DMS53 treated with DMSO at 0.1 percent for 48 hours (cell line): ENCODE results near the gene AJAP1.

Source experiments
- DNase-seq: peaks from one replicate; lab custom pipeline; 2025; ENCODE audit not compliant: unreplicated experiment; lab: John Stamatoyannopoulos, UW

AJAP1 gene

DNA sequence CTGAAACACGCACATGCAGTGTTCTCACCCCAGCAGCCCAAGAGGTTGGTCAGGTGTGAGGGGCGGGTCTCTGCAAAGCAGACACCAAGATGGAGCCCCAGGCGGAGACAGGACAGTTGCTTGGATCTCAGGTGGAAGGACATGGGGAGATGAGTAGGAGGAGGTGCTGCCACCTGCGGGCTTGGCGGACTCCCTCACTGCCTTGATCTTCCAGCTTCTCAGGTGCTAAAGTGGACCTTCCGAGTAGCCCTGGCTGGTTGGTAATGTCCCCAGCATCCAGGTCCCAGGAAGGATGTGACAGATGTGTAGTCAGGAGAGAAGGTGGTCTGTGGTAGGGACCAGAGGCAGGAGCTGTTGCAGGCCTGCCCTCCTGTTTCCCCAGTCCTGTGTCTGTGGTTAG is 114.1 kb downstream of the AJAP1 start:
- DNase-seq = no peak

- DNase-seq = no peak
These were observed 115.3 kb downstream of the AJAP1 start for GRCh38 chr1:4769516-4770280.

DNA sequence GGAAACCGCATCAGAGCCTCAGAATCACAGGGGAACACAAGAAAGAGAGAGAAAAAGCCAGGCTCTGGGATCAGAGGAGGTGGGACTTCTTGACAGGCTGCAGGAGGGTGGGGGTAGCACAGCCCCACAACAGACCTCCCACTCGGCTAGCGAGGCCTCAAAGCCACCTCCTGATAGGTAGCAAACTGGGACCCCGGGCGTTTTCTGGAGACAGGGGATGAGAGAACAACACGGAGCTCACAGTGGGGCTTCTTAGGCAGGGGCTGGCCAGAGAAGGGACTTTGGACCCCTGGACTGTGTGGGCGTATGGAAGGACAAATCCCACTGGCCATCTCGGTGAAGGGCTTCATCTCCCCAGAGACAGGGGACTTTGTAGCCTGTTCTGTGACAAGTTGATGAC is 116.3 kb downstream of the AJAP1 start:
- no peak for DNase-seq

GRCh38 chr1:4771267-4771666 is 116.9 kb downstream of the AJAP1 start:
- DNase-seq = no peak

DNA sequence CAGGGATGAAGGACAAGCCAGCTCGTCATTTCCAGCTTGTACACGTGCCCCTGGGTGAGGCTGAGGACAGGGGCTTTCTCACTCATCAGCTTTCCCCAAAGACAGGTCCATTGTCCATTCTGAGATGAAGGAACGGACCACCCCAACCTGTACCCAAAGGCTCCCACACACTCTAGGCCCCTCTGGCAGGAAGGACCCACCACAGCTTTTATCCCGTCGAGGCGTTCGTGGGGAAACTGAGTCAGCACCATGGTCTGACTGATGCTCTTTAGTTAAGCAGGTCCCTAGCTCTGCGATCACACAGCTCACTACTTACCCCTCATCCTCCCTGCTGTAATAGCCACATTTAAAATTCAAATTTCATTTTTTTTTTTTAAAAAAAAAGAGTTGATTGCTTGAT is 117.3 kb downstream of the AJAP1 start:
- DNase-seq = no peak

GRCh38 chr1:4772294-4773010 is 118.0 kb downstream of the AJAP1 start:
- DNase-seq = no peak

DNA sequence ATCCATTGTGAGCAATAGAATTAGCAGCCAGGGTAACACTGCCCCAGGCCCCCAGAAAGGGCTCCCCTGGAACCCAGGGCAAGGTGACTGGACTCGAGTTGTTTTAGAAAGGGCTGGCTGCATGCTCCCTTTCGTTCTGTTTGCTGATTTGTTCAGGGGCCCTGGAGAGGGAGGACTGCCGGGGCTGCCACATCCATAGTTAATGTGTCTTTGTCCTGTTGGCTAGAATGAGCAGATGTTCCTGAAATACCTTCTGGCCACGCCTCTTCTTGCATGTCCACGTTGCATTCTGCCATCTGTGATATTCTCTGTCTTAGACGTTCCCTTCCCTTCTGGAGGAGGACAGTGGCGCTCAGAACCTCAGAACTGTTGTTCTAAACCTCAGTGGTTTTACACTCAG is 118.8 kb downstream of the AJAP1 start:
- no peak for DNase-seq

DNA sequence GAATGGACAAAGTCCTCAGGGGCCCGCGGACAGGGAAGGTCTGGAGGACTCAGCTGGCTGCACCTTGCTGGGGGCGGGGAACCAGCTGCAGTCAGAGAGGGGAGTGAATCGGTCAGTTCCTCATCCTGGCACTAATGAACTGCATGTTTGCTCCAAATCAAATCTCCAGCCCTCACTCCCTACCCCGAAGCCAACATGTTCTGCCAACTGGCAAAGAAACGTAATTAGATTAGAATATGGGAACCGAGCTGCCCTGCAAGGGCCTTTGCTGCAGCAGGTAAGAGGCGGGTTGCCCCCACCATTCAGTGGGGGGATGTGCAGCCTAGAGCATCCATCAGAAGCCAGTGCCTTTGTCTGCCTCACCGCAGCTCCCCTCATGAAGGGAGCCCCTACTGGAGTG is 121.1 kb downstream of the AJAP1 start:
- no peak for DNase-seq

GRCh38 chr1:4778056-4778455 is 123.6 kb downstream of the AJAP1 start:
- DNase-seq = no peak

GRCh38 chr1:4781646-4782045 is 127.2 kb downstream of the AJAP1 start:
- DNase-seq = no peak

GRCh38 chr1:4784761-4785160 is 130.4 kb downstream of the AJAP1 start:
- no peak for DNase-seq

DNA sequence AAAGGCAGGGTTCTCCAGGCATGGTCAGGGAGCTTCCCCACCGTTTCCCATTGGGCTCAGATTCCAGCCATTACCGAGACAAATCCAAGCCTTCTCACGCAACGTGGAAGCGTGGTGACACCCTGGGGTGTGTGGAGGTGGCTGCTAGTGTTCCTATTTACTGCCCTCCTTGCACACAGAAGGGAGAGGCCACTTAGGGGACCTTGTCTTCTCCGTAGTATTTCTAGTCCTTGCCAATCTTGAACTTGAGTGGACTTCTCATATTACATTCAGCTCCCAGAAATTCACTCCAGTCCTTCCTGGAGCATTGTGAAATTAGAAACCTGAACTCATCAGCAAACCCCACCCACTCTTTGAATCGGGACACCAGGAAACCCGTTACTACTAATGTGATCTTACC is 131.6 kb downstream of the AJAP1 start:
- DNase-seq = no peak

- no peak for DNase-seq
These were observed 133.1 kb downstream of the AJAP1 start for GRCh38 chr1:4787551-4787950.

DNA sequence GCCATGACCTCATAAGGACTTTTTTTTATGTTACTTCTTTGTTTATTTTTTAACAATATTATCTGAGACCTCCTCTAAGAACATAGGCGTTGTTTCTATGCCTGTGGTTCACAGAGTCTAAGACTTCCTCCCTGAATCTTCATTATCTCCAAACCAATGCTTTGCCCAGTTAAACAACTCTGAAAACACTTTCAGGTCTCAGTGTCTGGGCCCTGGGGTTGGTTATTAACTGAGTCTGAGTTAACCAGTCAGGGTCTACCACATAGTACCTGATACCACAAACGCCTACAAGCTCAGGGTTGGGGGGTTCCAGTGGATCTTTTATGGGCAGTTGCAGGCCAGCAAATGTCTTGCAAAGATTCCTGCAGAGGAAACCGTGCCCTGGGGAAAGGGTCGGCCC is 138.2 kb downstream of the AJAP1 start:
- no peak for DNase-seq

- no peak for DNase-seq
These were observed 139.8 kb downstream of the AJAP1 start for GRCh38 chr1:4794020-4794780.

DNA sequence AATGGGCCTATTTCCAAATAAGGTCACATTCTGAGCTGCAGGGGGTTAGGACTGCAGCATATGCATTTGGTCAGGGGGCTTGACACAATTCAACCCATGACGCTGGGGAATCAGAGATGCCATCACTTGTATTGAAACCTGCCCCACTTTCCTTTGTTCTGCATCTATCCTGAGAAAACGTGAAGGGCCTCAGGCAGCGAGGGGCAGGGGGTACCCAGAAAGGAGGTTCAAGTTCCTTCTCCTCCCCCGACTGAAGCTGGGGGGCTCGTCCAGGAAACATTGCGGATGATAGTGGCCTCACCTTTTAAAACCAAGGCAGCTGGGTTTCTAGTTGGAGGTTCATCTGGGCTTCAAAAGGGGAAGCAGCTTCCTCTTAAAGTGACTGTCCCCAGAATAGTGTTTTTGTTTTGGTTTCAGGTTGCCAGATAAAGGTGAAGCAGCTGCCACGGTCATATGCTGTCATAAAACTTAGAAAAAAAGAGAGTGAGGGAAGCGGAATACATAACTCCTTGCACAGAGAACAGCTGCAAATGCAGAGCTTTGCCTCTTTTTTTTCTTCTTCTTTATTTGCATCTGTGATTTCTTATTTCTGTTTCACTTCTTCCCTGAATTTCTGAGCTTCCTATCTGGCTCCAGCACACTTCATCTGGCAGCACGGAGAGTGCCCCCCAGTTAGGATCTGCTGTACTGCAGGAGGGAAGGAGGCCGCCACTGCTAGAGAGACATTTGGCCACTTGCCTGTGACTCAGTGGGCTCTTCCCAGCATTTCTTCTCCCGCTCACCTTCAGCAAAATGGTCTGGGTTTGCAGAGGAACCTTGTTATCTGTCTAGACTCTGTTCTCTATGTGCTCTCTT is 142.0 kb downstream of the AJAP1 start:
- no peak for DNase-seq

- no peak for DNase-seq
These were observed 142.6 kb downstream of the AJAP1 start for GRCh38 chr1:4797016-4797410.

DNA sequence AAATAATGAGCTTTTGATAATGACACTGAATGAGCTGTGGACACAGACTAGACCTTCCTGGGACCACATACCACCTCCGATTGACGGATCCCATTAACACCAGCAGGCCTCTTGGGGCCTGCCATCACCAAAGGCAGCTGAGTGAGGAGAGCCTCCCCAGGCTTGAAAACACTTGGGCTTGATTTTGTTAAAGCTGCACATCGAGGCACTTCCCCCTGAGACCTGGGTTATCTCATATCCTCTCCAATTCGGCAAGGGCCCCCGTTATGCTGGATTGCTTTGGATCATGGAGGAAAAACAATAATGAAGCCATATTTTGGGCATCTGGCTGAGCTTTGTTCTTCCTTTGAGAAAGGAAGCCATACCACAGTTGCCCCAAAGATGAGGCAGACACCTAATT is 143.0 kb downstream of the AJAP1 start:
- DNase-seq = no peak

GRCh38 chr1:4801192-4801924 is 146.9 kb downstream of the AJAP1 start:
- no peak for DNase-seq

- no peak for DNase-seq
These were observed 147.6 kb downstream of the AJAP1 start for GRCh38 chr1:4802024-4802423.
